Peyer's patch (tissue), 4 donors: ENCODE measurements around the gene PRPF40A. TPM values are rescaled to one million over a fixed set of nuclear protein-coding genes. Genes with fewer than 3 reads are reported as not detected.

Experiments used
- DNase-seq, 3 donors: peaks; one replicate each; pipeline ENCODE4 v3.0.0-alpha.2; 2017 to 2019
- H3K27ac ChIP-seq, 4 donors: fragments of 200-600 bp; sonication (generic); one replicate each; pipeline ENCODE4 v1.5.1; 2016 to 2019
- H3K27me3 ChIP-seq, 2 donors: fragments of 200-600 bp; sonication (generic); one replicate each; pipeline ENCODE4 v1.5.1; 2019
- H3K36me3 ChIP-seq, 3 donors: fragments of 200-600 bp; sonication (generic); one replicate each; pipeline ENCODE4 v1.5.1; 2016 to 2019
- H3K4me1 ChIP-seq, 4 donors: fragments of 200-600 bp; sonication (generic); one replicate each; pipeline ENCODE4 v1.5.1; 2016 to 2019
- H3K4me3 ChIP-seq, 4 donors: fragments of 200-600 bp; sonication (generic); 1 replicate in 3 of 4; 2 replicates in 1 of 4; pipeline ENCODE4 v1.5.1; 2016 to 2019; ENCODE audit warnings: mild to moderate bottlenecking in 1 of 4
- H3K9me3 ChIP-seq, 4 donors: fragments of 200-600 bp; sonication (generic); one replicate each; pipeline ENCODE4 v1.5.1; 2016 to 2019; ENCODE audit warnings: mild to moderate bottlenecking in 1 of 4
- CTCF ChIP-seq, 6 experiments: fragments of 450-650 bp in 4 of 6; fragments of 200-600 bp in 2 of 6; sonication (generic) in 1 of 6; IDR thresholded peaks; one replicate each; pipeline ENCODE4 v1.5.1; 2017 to 2019; ENCODE audit warnings: antibody characterized with exemption in 6 of 6, mild to moderate bottlenecking in 3 of 6, moderate library complexity in 1 of 6
- POLR2A ChIP-seq, 2 donors: fragments of 450-650 bp; IDR thresholded peaks; one replicate each; pipeline ENCODE4 v1.5.1; 2017; ENCODE audit warnings: antibody characterized with exemption in 2 of 2, mild to moderate bottlenecking in 2 of 2, moderate library complexity in 2 of 2
- total RNA-seq, 4 donors: library from RNA; depleted of rRNA; stranded (reverse); fragments of >200 nt; gene quantifications; one replicate each; pipeline ENCODE4 v1.1.0, GENCODE V29; 2016

Gene PRPF40A
- total RNA-seq, 4 donors from 2014 or later: 86.6 to 112 (median 97.1) TPM

- H3K27me3 ChIP-seq: no peaks in the 10 kb centered on the region
- no peaks in the 10 kb centered on the region for H3K36me3 ChIP-seq
- H3K4me1 ChIP-seq: peaks cover 0 to under 1% (median 0%) of the 10 kb centered on the region in 4 donors
- TF ChIP-seq CTCF (IDR thresholded peaks at IDR 0.05): no peak
- DNase-seq: no peak
- no peak overlapping the region for H3K4me3 ChIP-seq
- H3K27ac ChIP-seq: no peak overlapping the region
- no peaks in the 10 kb centered on the region for H3K9me3 ChIP-seq
Measured at GRCh38 chr2:152606081-152606480, 111.2 kb downstream of the PRPF40A start.

- DNase-seq: no peak
- H3K9me3 ChIP-seq: no peaks in the 10 kb centered on the region
- no peaks in the 10 kb centered on the region for H3K27me3 ChIP-seq
- no peak overlapping the region for H3K4me3 ChIP-seq
- no peaks in the 10 kb centered on the region for H3K4me1 ChIP-seq
- H3K27ac ChIP-seq: no peak overlapping the region
- TF ChIP-seq CTCF (IDR thresholded peaks at IDR 0.05) (no peak), POLR2A (IDR thresholded peaks at IDR 0.05) (no peak)
- H3K36me3 ChIP-seq: no peaks in the 10 kb centered on the region
Measured at GRCh38 chr2:152603166-152603565, 114.1 kb downstream of the PRPF40A start.

DNA sequence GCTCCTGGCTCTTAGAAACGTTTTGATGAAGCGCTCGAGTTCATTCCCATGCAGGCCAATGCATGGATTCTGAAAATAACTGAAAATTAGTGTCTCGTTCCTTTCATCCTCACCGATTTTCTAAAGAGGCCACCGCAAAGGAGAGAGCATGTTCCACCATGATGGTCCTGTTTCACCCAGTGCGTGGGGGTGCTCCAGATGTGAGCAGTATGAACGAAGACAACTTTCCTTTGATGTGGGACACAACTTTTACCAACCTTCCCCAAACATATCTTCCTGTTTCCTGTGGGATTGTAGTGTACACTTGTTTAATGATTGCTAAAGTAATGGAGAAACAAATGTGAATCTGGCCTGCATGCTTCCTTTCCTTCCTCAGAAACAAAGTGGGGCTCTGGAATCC, 114.5 kb downstream of the PRPF40A start:
- no peak for DNase-seq
- no peaks in the 10 kb centered on the region for H3K36me3 ChIP-seq
- no peak overlapping the region for H3K27ac ChIP-seq
- no peak overlapping the region for H3K4me3 ChIP-seq
- no peaks in the 10 kb centered on the region for H3K4me1 ChIP-seq
- TF ChIP-seq CTCF (IDR thresholded peaks at IDR 0.05) (no peak), POLR2A (IDR thresholded peaks at IDR 0.05) (no peak)
- H3K27me3 ChIP-seq: no peaks in the 10 kb centered on the region
- no peaks in the 10 kb centered on the region for H3K9me3 ChIP-seq

Other genes with a start within 250 kb of the PRPF40A start
- 10 to 100 TPM in 3 of 4 donors, 1 to 10 TPM in 1; 9.1 to 17.4 (median 15.0) TPM for gene ARL6IP6, start 1.2 kb upstream of the PRPF40A start, total RNA-seq